ENCODE data around the gene CLDN4.
"Not testable (repeated sequence)": the region's sequence is repeated elsewhere in the genome, so short reads cannot be mapped to it uniquely, and the experiment has no call there.

CLDN4 gene

DNA sequence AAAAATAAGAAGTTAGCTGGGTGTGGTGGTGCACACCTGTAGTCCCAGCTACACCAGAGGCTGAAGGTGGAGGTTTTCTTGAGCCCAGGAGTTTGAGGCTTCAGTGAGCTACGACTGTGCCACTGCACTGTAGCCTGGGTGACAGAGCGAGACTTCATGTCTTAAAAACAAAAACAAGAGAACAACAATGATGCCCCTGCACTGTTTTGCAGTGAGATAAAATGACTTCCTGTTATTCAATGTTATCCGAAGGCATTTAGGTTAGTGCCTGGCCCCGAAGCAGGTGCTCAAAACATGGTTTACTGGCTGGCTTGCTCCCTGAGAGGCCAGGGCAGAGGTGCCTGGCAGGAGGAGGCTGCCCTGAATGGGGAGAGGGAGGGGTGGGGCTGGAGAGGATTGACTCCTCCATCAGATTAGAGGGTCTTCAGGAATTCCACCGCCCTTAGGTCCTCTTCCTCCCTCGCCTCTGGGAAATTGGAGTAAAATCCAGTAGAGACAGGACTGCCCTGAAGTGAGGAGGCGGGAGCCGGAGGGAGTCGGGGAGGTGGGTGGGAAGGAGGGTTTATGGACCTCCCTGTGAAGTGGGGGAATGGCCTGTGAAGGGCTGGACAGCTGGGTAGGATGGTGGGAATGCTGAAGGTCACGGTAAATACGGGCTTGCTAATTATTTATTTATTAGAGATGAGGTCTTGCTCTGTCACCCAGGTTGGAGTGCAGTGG, 6.8 kb upstream of the CLDN4 start:
- DNase-seq (ENCODE audit: low read depth): no peak

DNA sequence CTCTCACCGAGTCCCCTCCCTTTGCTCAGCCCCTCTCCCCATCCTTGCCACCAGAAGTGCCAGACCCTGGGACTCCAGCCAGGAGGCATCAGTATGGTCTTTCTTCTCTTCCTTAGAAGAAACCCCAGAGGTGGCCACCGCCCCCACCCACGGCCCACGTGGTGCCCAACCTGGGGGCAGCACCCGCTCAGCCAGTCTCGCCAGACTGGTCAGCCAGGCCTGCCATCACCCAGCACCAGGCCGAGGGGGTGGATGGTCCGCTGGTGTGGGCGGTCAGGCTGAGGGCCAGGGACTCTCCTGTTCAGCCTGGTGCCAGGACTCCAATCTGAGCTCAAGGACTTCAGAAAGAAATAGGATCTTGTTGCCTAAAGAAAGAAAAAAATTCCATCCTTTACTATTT, 5.8 kb upstream of the CLDN4 start:
- DNase-seq (ENCODE audit: low read depth): no peak

DNA sequence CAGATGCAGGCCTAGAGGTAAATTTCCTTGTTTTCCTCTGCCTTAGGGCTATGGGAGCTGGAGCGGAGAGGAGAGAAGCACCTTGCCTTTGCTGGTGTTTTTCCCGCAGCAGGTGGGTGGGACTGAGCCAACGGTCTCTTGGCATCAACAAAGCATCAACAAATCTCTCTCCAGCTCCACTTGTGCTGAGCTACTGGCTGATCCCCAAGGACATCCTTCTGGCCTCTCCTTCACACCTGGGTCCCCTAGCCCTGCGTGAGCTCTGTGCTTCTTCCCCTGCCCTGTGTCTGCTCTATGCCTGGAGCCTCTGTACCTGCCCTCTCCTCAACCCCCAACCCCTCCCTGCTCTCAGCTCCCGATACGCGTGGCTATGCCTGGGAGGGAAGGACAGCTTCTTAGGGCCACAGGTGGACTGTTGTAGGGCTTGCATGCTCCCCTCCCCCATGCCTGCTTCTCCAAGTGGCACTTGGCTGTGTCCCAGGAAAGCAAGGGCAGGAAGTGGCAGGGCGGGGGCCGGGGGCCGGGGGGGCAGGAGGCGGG, 3.2 kb upstream of the CLDN4 start:
- DNase-seq (ENCODE audit: low read depth): no peak

DNA sequence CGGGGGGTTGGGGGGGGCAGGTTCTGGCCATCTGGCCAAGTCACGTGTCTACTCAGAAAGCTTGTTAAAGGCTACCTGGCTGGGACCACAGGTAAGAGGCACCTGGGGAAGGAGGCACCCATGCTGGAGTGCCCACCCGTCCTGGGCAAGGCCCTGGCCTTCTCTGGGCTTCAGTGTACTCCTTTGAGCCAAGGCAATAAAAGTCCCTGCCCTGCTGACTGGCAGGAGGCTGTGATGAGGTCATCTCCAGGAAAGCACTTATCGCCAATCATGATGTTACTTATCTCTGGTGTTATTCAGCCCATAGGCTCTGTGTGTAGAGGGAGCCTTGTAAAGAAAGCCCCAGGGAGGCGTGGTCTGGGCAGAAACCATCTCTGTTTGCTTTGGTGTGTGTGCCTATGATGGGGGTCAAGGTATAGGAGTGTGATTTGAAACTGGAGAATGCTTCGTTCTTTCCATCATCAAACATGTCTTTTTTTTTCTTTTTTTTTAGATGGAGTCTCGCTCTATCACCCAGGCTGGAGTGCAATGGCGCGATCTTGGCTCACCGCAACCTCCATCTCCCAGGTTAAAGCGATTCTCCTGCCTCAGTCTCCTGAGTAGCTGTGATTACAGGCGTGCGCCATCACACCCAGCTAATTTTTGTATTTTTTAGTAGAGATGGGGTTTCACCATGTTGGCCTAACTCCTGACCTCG, 2.5 kb upstream of the CLDN4 start:
- DNase-seq (ENCODE audit: low read depth): no peak

DNA sequence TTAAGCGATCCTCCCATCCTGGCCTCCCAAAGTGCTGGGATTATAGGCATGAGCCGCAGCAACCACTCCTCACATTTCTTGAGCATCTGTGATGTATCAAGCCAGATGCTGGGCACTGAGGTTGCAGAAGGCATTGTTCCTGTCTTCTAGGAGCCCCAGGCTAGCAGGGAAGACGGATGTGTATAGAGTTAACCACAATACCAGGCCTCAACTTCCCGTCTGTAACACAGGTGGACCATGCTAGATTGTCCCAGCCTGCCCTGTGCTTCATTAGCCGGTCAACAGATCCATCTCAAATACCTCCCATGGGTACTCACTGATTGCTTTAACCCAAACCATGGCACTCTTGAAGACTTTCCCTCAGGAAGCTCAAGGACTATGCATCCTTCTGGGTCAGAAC, 1.8 kb upstream of the CLDN4 start:
- no peak for DNase-seq (ENCODE audit: low read depth)

DNA sequence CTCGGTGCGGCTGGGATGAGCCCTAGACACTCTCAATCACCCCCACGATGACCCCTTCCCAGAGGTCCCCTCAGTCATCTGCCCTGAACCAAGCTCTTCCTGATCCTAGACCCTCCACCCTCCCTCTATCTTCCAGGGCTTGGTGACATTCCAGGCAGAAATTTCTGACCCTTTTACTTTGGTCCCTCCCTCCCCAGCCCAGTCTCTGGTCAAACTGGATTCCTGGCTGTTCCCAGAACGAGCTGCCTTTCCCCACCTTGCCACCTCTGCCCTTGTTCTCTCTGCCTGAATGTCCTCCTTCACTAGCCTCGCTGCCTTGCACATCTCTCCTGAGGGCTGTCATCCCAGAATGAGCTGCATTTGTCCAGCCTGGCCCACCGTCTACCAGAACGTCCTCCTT, 1.3 kb upstream of the CLDN4 start:
- no peak for DNase-seq (ENCODE audit: low read depth)

DNA sequence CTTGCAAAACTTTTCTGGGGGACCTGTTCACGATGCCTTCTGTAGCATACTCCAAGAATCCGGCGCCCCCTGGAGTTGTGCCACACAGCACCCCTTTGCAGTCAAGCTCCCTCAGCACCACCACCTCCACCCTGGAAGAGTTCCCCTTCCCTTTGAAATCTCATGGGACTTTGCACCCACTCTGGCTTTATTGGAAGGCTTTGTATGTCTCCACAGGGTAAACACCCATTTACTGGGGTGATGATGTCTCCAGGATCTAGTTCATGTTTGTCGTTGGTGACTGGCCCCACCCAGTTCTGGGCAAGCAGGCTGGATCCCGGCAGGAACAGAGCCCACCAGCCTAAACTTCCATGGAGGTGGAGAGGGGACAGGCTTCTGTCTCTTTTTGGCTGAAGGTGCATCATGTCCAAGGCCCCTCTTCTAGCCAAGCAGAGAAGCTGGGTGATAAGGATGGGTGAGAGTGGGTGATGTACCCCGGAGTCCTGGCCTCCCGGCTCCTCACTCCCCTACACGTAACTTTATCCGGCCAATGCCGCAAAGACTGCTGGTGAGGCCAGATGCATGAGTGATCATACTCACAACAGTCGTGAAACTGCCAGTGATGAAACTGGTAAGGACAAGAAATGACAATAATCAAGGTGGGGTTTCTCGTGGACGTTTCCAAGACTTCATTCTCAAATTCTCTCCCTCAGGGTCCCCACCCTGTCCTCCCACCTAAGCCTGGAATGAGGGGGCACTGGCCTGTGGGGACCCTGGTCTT, 695 bp upstream of the CLDN4 start:
- no peak for DNase-seq (ENCODE audit: low read depth)

DNA sequence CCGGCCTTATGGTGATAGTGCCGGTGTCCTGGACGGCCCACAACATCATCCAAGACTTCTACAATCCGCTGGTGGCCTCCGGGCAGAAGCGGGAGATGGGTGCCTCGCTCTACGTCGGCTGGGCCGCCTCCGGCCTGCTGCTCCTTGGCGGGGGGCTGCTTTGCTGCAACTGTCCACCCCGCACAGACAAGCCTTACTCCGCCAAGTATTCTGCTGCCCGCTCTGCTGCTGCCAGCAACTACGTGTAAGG, 713 bp downstream of the CLDN4 start:
- DNase-seq (ENCODE audit: low read depth): no peak

DNA sequence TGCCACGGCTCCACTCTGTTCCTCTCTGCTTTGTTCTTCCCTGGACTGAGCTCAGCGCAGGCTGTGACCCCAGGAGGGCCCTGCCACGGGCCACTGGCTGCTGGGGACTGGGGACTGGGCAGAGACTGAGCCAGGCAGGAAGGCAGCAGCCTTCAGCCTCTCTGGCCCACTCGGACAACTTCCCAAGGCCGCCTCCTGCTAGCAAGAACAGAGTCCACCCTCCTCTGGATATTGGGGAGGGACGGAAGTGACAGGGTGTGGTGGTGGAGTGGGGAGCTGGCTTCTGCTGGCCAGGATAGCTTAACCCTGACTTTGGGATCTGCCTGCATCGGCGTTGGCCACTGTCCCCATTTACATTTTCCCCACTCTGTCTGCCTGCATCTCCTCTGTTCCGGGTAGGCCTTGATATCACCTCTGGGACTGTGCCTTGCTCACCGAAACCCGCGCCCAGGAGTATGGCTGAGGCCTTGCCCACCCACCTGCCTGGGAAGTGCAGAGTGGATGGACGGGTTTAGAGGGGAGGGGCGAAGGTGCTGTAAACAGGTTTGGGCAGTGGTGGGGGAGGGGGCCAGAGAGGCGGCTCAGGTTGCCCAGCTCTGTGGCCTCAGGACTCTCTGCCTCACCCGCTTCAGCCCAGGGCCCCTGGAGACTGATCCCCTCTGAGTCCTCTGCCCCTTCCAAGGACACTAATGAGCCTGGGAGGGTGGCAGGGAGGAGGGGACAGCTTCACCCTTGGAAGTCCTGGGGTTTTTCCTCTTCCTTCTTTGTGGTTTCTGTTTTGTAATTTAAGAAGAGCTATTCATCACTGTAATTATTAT, 1.2 kb downstream of the CLDN4 start:
- no peak for DNase-seq (ENCODE audit: low read depth)

DNA sequence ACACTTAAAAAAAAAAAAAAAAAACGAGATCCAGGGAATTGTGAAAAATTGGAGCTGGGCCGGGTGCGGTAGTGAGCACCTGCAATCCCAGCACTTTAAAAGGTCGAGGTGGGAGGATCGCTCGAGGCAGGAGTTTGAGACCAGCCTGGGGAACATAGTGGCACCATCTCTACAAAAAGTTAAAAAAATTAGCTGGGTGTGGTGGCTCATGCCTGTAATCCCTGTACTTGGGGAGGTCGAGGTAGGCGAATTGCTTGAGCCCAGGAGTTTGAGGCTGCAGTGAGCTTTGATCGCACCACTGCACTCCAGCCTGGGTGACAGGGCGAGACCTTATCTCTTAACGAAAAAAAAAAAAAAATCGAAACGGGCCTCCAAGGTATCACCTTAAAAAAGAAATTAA, 2.0 kb downstream of the CLDN4 start:
- DNase-seq (ENCODE audit: low read depth): no peak

DNA sequence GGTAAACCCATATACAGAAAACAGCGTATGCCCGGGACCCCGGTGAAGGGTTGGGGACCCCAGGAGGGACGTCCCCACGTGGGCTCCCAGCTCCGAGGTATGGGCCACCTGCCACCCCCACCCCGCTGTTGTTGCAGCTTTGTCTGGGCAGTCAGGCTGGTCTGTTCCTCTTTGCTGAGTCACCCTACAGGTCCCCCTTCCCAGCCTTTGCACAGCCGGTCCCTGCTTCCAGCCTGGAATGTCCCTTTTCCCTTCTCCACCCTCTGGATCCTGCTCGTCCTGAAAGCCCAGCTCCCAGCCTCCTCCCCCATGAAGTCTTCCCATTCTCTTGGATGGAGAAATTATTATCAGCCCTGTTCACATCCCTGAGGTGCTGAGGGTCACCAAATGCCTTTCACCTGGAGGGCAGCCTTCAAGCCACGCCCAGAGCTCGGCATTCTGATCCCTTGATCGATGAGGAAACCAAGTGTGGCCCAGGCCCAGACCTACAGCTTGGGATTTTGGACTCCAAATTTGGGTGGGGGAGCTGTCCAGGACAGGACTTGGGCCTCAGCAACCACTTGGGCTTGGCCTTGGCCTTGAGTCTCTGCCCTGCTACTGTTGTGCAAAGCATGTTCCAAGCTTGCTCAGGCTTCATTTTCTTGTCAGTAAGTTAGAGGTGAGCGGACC, 2.6 kb downstream of the CLDN4 start:
- no peak for DNase-seq (ENCODE audit: low read depth)

DNA sequence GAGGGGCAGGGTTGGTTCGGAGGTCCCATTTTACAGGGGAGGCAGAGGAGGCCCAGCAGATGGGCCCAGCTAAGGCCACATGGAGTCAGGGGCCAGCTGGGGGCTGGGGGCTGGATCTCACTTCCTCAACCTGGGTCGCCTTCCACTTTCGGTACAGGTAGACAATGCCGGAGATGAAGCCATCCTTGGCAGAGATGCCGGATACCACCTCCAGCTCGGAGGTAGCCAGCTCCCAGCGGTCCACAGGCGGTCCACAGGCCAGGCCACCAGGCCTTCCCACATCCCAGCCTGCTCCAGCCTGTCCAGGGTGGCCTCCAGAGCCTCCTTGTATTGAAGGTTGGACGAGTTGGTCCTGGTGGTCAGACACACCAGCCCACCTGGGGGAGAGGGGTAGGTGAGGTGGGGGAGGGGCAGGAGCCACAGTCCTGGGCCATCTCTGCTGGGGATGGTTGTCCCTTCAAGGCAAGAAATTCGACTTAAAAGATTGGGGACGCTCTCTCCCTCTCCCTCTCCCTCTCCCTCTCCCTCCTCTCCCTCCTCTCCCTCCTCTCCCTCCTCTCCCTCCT, 3.9 kb downstream of the CLDN4 start:
- no peak for DNase-seq (ENCODE audit: low read depth)

DNA sequence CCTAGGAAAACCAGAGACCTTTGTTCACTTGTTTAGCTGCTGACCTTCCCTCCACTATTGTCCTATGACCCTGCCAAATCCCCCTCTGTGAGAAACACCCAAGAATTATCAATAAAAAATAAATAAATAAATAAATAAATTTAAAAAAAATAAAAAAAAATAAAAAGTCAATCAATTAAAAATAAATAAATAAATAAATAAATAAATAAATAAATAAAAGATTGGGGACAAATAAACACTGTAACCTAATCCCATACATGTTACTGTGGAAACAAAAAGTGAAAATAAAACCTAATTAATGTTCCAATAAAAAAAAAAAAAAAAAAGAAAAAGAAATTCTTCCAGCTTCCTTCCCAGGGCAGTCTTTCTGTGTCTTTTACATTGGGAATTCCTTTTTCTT, 6.4 kb downstream of the CLDN4 start:
- not testable (repeated sequence) for DNase-seq (ENCODE audit: low read depth)

DNA sequence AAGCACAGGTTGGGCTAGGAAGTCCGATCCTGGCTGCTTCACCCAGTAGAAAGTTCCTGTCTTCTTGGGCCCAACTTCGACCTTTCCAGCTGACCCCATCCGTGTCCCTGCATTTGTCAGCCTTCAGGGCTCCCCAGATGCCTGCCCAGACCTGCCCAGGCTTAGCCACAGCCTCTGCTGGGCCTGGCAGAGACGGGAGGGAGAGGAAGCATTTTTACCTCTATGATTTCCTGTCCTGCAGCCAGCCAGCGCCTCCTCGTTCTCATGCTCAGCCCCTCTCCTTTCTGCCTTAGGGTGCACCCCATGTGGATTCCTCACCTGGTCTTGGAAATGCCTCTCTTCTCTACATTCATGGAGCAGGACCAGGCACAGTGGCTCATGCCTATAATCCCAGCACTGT, 7.8 kb downstream of the CLDN4 start:
- no peak for DNase-seq (ENCODE audit: low read depth)

DNA sequence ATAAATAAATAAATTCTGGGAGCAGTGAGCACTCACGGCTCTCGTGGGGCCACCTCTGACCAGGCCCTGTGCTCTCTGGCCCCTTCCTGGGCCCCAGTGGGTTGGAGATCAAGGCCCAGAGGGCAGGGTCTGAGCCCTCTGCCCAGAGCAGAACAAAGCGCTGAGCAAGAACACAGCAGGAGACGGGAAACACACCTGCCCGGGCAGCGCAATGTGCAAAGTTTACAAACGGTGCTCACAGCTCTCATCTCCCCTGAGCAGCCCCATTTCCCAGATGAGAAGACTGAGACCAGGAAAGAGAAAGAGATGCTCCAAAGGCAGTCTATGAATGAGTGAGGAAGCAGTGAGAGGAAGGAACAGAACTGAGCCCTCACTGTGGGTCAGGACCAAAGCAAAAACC, 8.5 kb downstream of the CLDN4 start:
- DNase-seq (ENCODE audit: low read depth): no peak

DNA sequence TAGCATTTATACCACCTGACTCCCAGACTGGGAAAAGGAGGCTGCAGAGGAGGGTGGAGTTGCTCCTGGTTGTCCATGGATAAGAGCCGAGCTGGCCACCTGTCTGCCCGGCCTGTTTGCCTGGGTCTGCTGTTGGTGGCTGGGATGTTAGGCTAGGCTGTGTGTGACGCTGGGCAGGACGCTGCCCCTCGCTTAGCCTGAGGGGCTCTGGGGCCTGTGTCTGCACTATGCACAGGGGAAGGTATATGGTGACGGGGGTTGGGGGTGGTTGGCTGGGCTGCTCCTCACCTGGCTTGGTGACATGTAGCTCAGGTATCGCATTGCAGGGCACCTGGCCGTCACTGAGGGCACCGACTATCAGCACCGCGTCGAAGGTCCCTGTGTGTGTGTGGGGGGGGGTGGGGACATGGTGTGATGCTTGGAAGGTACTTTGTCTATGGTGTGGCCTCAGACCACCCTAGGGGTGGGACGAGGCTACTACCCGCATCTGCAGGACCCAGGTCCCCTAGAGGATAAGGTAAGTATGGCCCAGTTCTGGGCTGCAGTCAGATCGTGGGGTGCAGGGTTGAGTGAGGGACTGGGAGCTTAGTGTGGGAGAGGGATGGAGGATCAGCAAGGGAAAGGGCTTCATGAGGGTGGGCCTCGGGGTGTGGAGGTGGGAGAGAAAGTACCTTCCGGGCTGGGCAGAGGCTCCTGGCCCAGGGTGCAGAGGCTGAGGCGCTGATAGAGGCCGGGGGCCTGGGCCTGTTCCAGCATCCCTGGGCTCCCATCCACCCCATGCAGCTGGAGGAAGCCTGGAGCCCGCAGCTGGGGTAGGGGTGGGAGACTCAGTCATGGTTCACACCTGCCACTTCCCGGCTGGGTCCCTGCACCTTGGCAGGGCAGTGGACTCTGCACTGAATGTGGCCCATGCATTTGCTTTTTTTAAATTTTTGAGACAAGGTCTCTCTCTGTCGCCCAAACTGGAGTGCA, 9.2 kb downstream of the CLDN4 start:
- no peak for DNase-seq (ENCODE audit: low read depth)

DNA sequence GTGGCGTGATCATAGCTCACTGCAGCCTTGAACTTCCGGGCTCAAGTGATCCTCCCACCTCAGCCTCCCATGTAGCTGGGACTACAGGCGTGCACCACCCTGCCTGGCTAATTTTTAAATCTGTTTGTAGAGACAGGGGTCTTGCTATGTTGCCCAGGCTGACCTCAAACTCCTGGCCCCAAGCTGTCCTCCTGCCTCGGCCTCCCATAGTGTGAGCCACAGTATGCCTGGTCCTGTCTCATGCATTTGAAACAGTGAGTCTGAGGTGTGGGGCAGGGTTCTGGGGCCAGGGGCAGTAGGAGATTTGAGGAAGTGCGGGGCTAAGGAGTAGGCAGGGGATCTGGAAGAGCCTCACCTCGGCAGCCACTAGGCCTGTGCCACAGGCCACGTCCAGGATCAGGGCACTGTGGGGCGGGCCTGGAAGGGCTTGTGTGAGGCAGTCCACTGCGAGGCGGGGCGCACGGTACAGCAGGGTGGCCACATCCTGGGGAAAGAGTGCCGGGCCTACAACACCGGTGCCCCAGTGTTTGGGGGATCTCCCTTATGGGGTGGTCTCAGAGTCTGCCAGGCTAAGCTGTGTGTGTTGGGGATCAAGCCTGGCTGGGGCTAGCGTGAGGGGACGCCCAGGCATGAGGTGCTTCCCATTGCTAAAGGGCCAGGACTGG, 10.1 kb downstream of the CLDN4 start:
- no peak for DNase-seq (ENCODE audit: low read depth)

DNA sequence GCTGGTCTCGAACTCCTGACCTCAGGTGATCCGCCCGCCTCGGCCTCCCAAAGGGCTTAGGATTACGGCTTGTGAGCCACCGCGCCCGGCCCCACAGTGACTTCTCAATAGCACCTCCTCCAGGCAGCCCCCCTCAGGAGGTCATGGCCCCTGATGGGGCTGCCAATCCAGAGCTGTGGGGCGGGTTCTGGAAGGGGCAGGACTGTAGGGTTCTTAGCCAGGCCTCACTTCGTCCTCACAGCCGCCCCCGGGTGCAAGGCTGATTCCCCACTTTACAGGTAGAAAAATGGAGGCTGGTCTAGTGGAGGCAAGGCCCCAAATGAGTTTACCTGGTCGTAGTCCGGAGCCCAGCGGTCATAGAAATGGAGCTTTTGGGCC, 10.9 kb downstream of the CLDN4 start:
- no peak for DNase-seq (ENCODE audit: low read depth)

DNA sequence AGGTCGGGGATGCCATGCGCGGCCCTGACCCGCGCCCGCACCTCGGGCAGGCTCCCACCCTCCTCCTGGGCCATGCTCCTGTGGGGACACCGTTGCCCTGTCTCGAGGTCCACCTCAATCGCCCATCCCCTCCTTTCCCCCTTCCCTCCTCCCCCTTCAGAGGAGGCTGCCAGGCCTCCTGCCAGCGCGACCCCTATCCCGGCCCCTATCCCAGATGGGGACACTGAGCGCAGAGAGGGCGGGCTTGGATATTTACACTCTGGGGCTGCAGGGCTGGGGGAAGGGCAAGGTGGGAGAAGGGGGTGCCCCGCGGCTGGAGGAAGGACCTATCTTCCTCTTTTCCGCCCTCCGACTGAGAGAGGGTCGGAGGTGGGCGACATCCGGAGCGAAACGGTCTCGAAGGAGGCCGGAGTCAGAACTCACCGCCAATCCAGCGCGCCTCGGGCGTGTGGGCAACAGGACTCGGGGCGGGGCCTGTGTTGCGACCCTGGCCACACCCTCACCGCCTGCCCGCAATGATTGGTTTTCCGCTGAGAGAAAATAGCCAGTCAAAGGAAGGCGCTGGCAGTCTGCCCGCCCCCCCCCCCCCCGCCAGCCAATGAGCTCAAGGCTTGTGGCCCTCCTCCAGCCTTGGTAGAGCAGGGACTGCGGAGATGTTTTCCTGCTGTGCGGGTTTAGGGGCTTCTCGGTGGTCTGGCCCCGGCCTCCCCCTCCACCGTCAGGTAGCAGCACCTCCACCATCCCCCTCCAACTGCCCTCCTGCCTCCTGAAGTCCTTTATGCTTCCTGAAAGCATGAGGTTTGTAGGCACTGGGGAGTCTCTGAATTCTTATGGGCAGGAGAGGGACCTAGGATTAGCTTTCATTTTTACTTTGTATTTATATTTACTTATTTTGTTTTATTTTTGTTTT, 11.5 kb downstream of the CLDN4 start, which contains the start of gene METTL27:
Gene METTL27 (minus strand): TSS at position 450 of the 910 bp plus-strand sequence. CDS start 376 bp downstream, at position 74.
- DNase-seq (ENCODE audit: low read depth): peak; percentile 68

Data from HS-5 (cell line).